SK-N-SH (cell line): ENCODE data around the gene CTSO. TPM values are rescaled to one million over a fixed set of nuclear protein-coding genes. Genes with fewer than 3 reads are reported as not detected.

Experiments used
- CTCF ChIA-PET: fragments of 300-600, 350-600 bp; formaldehyde crosslinking; extraction: SDS; loops from one replicate; lab custom pipeline; 2021; lab: Yijun Ruan, JAX
- POLR2A ChIA-PET: fragments of 350-600 bp; sonication (Branson Sonifier 250); formaldehyde crosslinking; extraction: SDS; loops from one replicate; lab custom pipeline; 2020; ENCODE audit warnings: antibody characterized with exemption, inconsistent platforms; lab: Yijun Ruan, JAX
- DNase-seq: peaks from one replicate; pipeline ENCODE4 v3.0.0; 2012
- H2AFZ ChIP-seq: fragments of 200-600 bp; sonication (generic); 2 replicates; pipeline ENCODE4 v1.8.1; 2016; ENCODE audit warnings: antibody characterized with exemption, mild to moderate bottlenecking, low read depth
- H3F3A ChIP-seq: fragments of 200-600 bp; sonication (generic); replicated peaks from 2 replicates; pipeline ENCODE3; 2016; ENCODE audit warnings: antibody characterized with exemption, mild to moderate bottlenecking; ENCODE audit not compliant: insufficient read depth
- H3K27ac ChIP-seq, 2 experiments: fragments of 200-500 bp in 1 of 2; fragments of 200-600 bp in 1 of 2; sonication (Bioruptor generic) in 1 of 2; sonication (generic), shearing (Covaris generic) in 1 of 2; 2 replicates each; pipeline versions ENCODE4 v1.5.1 to v1.6.1; 2014 to 2016; ENCODE audit warnings: low read depth in 2 of 2, inconsistent platforms in 1 of 2, low read length in 1 of 2, mild to moderate bottlenecking in 1 of 2, mixed read lengths in 1 of 2
- H3K27me3 ChIP-seq: fragments of 200-600 bp; sonication (generic), shearing (Covaris generic); 2 replicates; pipeline ENCODE4 v1.6.1; 2016; ENCODE audit warnings: mixed run types; ENCODE audit not compliant: insufficient read depth
- H3K36me3 ChIP-seq, 2 experiments: fragments of 200-500 bp in 1 of 2; fragments of 200-600 bp in 1 of 2; sonication (Bioruptor generic) in 1 of 2; sonication (generic) in 1 of 2; replicated peaks in 1 of 2; 2 replicates each; pipeline versions ENCODE3 to v1.5.1; 2014 to 2016; ENCODE audit warnings: low read length in 1 of 2, mild to moderate bottlenecking in 1 of 2; ENCODE audit not compliant: insufficient read depth in 2 of 2, control insufficient read depth in 1 of 2
- H3K4me1 ChIP-seq, 2 experiments: fragments of 200-500 bp in 1 of 2; fragments of 200-600 bp in 1 of 2; sonication (Bioruptor generic) in 1 of 2; sonication (generic), shearing (Covaris generic) in 1 of 2; 2 replicates each; pipeline versions ENCODE4 v1.5.1 to v1.6.1; 2014 to 2016; ENCODE audit warnings: low read depth in 1 of 2, low read length in 1 of 2, mixed run types in 1 of 2; ENCODE audit not compliant: insufficient read depth in 2 of 2, control insufficient read depth in 1 of 2
- H3K4me2 ChIP-seq: fragments of 200-600 bp; sonication (generic), shearing (Covaris generic); 2 replicates; pipeline ENCODE4 v1.6.1; 2017; ENCODE audit warnings: mixed run types
- H3K4me3 ChIP-seq, 2 experiments: fragments of 200-500 bp in 1 of 2; fragments of 200-600 bp in 1 of 2; sonication (Bioruptor generic) in 1 of 2; sonication (generic), shearing (Covaris generic) in 1 of 2; 2 replicates each; pipeline versions ENCODE4 v1.5.1 to v1.8.1; 2014 to 2016; ENCODE audit warnings: low read depth in 2 of 2, inconsistent platforms in 1 of 2, low read length in 1 of 2, mild to moderate bottlenecking in 1 of 2, mixed read lengths in 1 of 2, moderate library complexity in 1 of 2
- H3K79me2 ChIP-seq: fragments of 200-600 bp; sonication (generic); 2 replicates; pipeline ENCODE4 v1.8.1; 2017; ENCODE audit warnings: mild to moderate bottlenecking; ENCODE audit not compliant: insufficient read depth
- H3K9ac ChIP-seq: fragments of 200-600 bp; sonication (generic); 2 replicates; pipeline ENCODE4 v1.6.1; 2017; ENCODE audit warnings: mixed run types
- H3K9me2 ChIP-seq: fragments of 200-600 bp; sonication (generic); 2 replicates; pipeline ENCODE4 v1.6.1; 2017; ENCODE audit warnings: mixed run types
- H3K9me3 ChIP-seq: fragments of 200-600 bp; sonication (generic); 2 replicates; pipeline ENCODE4 v1.6.1; 2017; ENCODE audit warnings: mixed run types, mild to moderate bottlenecking, moderate library complexity
- H4K20me1 ChIP-seq: fragments of 200-600 bp; sonication (generic); 2 replicates; pipeline ENCODE4 v1.6.1; 2017; ENCODE audit warnings: mild to moderate bottlenecking, mixed run types; ENCODE audit not compliant: insufficient read depth
- FOXJ3 ChIP-seq: sonication (generic); formaldehyde crosslinking; IDR thresholded peaks from 2 replicates; pipeline ENCODE4 v1.5.1; 2020; ENCODE audit warnings: mild to moderate bottlenecking, missing genetic modification reagents
- FOXM1 ChIP-seq: IDR thresholded peaks from 2 replicates; pipeline ENCODE4 v1.4.0; 2012; ENCODE audit warnings: low read depth, mild to moderate bottlenecking
- GATA2 ChIP-seq: sonication (generic); formaldehyde crosslinking; IDR thresholded peaks from 2 replicates; pipeline ENCODE4 v1.5.0; 2020; ENCODE audit warnings: mild to moderate bottlenecking, missing genetic modification reagents
- JUND ChIP-seq: IDR thresholded peaks from 2 replicates; pipeline ENCODE4 v1.4.0; 2012
- MXI1 ChIP-seq: IDR thresholded peaks from 2 replicates; pipeline ENCODE4 v1.6.1; 2012; ENCODE audit warnings: mild to moderate bottlenecking, low read depth, low read length, improper control_type of control experiment
- NRF1 ChIP-seq: IDR thresholded peaks from 2 replicates; pipeline ENCODE4 v1.6.1; 2012; ENCODE audit warnings: low read depth, mild to moderate bottlenecking, low read length
- RCOR1 ChIP-seq: fragments of 150-350 bp; IDR thresholded peaks from 2 replicates; pipeline ENCODE4 v1.6.1; 2017; ENCODE audit warnings: antibody characterized with exemption, low read length
- REST ChIP-seq: IDR thresholded peaks from 2 replicates; pipeline ENCODE4 v1.6.1; 2012; ENCODE audit warnings: mild to moderate bottlenecking, low read depth, low read length, moderate library complexity
- TCF12 ChIP-seq: IDR thresholded peaks from 2 replicates; pipeline ENCODE4 v1.4.0; 2012
- TEAD4 ChIP-seq: IDR thresholded peaks from 2 replicates; pipeline ENCODE4 v1.4.0; 2012; ENCODE audit warnings: mild to moderate bottlenecking, borderline replicate concordance; ENCODE audit not compliant: insufficient read depth
- ZBTB33 ChIP-seq: IDR thresholded peaks from 2 replicates; pipeline ENCODE4 v1.4.0; 2012; ENCODE audit warnings: low read depth, borderline replicate concordance
- WGBS: methylation state at CpG from one replicate; pipeline ENCODE4 v1.1.6; 2017; ENCODE audit warnings: low lambda C conversion rate; 5-methylcytosine and 5-hydroxymethylcytosine counted together
- polyA plus RNA-seq, 3 experiments: library from polyadenylated mRNA; depleted of rRNA; stranded (reverse); fragments of >200 nt; gene quantifications; 2 replicates each; pipeline ENCODE4 v1.2.3, GENCODE V29; 2012

CTSO gene
- polyA plus RNA-seq, 1 of the 3 experiments (the other 2 are of a cell fraction) = 3.3 TPM

- Histone ChIP-seq H3K4me3 (no peak overlapping the region), H2AFZ (no peak overlapping the region), H4K20me1 (no peaks in the 10 kb centered on the region), H3K27me3 (no peaks in the 10 kb centered on the region), H3K79me2 (no peaks in the 10 kb centered on the region), H3F3A (no peaks in the 10 kb centered on the region), H3K36me3 (no peaks in the 10 kb centered on the region), H3K9ac (no peak overlapping the region), H3K27ac (no peak overlapping the region), H3K9me3 (no peaks in the 10 kb centered on the region), H3K4me1 (no peaks in the 10 kb centered on the region), H3K4me2 (no peak overlapping the region), H3K9me2 (no peaks in the 10 kb centered on the region)
- TF ChIP-seq MXI1 (no peak), GATA2 (CRISPR knock-in tag) (no peak), RCOR1 (no peak), ZBTB33 (no peak), REST (no peak), TEAD4 (no peak)
- ChIA-PET POLR2A (no interaction called here), CTCF (no interaction called here)
- 45% methylated on average over 5 of the region's 6 CpGs for WGBS
- no peak for DNase-seq
These were observed 65.7 kb downstream of the CTSO start for GRCh38 chr4:155887847-155888570.

GRCh38 chr4:155887045-155887444, 66.6 kb downstream of the CTSO start:
- no peak overlapping the region for H3K9ac ChIP-seq
- no peaks in the 10 kb centered on the region for H4K20me1 ChIP-seq
- no peaks in the 10 kb centered on the region for H3K79me2 ChIP-seq
- H3K9me3 ChIP-seq = no peaks in the 10 kb centered on the region
- H3K36me3 ChIP-seq = no peaks in the 10 kb centered on the region
- CTCF ChIA-PET = no interaction called here
- H2AFZ ChIP-seq = no peak overlapping the region
- no peak overlapping the region for H3K27ac ChIP-seq
- DNase-seq = no peak
- POLR2A ChIA-PET = no interaction called here
- no peaks in the 10 kb centered on the region for H3K4me1 ChIP-seq
- H3K4me2 ChIP-seq = no peak overlapping the region
- no peaks in the 10 kb centered on the region for H3K9me2 ChIP-seq
- no peak overlapping the region for H3K4me3 ChIP-seq
- TF ChIP-seq JUND = no peak
- no peak for TF ChIP-seq TCF12
- no peak for TF ChIP-seq FOXM1
- no peak for TF ChIP-seq NRF1
- no peak for TF ChIP-seq FOXJ3 (CRISPR knock-in tag)
- TF ChIP-seq, all 33 proteins: peak for 0
- no peaks in the 10 kb centered on the region for H3K27me3 ChIP-seq
- 8% methylated on average over 1 of the region's 1 CpG for WGBS
- no peaks in the 10 kb centered on the region for H3F3A ChIP-seq
